Measurements from ENCODE around the gene NOC4L.
A peak's percentile ranks its signal among the peaks of the same experiment; 100 is the strongest.
"Not testable (repeated sequence)": the region's sequence is repeated elsewhere in the genome, so short reads cannot be mapped to it uniquely, and the experiment has no call there.

Gene NOC4L

DNA sequence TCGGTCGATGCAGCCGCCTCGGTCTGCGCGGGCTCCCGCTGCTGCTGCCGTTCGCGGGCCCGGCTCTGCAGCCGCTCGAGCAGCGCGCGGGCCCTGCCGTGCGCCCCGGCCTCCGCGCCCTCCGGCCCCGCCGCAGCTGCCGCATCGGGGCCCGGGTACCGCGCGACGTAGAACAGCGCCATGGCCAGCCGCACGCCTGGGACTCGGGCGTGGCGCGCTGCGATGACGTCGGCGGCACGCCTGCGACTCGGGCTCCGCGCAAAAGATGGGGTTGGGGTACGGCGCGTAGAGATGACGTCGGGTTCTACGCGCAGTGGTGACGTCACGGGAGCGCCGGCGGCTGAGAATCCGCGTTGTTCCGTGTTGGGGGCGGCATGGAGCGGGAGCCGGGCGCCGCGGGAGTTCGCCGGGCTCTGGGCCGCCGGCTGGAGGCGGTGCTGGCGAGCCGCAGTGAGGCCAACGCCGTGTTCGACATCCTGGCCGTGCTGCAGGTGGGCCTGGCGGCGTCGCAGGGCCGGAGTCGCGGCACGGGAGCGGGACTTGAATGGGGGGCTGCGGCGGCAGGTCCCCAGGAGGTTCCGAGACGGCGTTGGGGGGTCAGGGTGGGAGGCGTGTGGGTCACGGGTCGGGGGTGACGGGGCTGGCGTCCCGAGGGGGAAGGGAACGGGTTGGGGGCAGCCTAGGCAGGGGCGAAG is at the start of gene NOC4L, which contains the start of gene DDX51:
TSS of gene NOC4L (plus strand) at position 343 of the 695 bp plus-strand sequence. CDS start at position 375, 32 bp downstream.
TSS of gene DDX51 (minus strand) at position 205 of the 695 bp plus-strand sequence. CDS start at position 182, 23 bp downstream.
- peak; percentile 99 for DNase-seq (ENCODE audit: low spot score)

- DNase-seq (ENCODE audit: low spot score), result no peak
Observed at GRCh38 chr12:132095520-132096409, 48.5 kb upstream of the NOC4L start.

GRCh38 chr12:132099739-132100138 is 44.5 kb upstream of the NOC4L start:
- no peak for DNase-seq (ENCODE audit: low spot score)

GRCh38 chr12:132100306-132101065 is 43.8 kb upstream of the NOC4L start:
- DNase-seq (ENCODE audit: low spot score), result no peak

- no peak for DNase-seq (ENCODE audit: low spot score)
Observed at GRCh38 chr12:132102297-132102696, 42.0 kb upstream of the NOC4L start.

DNA sequence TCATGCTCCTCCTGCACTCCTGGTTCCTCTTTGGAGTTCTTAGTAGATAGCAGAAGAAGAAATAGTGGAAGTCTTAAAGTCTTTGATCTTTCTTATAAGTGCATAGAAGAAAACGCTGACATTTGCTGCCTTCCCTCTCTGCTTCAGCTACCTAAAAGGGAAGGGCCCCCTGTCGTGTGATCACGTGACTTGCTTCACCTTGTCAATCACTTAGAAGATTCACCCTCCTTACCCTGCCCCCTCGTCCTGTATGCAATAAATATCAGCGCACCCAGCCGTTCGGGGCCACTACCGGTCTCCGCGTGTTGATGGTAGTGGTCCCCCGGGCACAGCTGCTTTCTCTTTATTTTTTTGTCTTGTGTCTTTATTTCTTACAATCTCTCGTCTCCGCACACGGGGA is 41.2 kb upstream of the NOC4L start:
- DNase-seq (ENCODE audit: low spot score), result not testable (repeated sequence)

- DNase-seq (ENCODE audit: low spot score), result no peak
Observed at GRCh38 chr12:132103542-132104308, 40.5 kb upstream of the NOC4L start.

GRCh38 chr12:132105467-132105866 is 38.8 kb upstream of the NOC4L start:
- no peak for DNase-seq (ENCODE audit: low spot score)

- no peak for DNase-seq (ENCODE audit: low spot score)
Observed at GRCh38 chr12:132106921-132107320, 37.3 kb upstream of the NOC4L start.

- DNase-seq (ENCODE audit: low spot score), result no peak
Observed at GRCh38 chr12:132108211-132108832, 35.9 kb upstream of the NOC4L start.

- DNase-seq (ENCODE audit: low spot score), result no peak
Observed at GRCh38 chr12:132109741-132110140, 34.5 kb upstream of the NOC4L start.

DNA sequence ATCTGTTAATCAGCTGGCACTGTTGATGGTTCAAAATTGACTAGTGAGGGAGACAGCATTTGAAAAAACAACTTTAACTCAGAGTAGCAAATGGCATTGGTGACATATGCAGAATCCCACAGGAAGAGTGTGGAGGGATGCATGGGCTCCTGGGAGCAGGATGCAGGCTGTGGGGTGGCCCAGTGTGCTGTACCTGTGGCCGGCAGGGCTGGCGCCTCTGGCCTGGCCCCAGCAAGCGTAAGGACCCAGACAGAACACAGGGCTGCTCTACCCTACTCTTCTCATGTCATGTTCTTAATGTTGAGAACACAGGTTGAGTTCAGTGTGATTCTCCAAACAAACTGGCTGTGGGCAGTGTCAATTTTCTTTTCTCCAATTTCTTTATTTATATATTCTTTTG is 33.6 kb upstream of the NOC4L start:
- DNase-seq (ENCODE audit: low spot score), result no peak

DNA sequence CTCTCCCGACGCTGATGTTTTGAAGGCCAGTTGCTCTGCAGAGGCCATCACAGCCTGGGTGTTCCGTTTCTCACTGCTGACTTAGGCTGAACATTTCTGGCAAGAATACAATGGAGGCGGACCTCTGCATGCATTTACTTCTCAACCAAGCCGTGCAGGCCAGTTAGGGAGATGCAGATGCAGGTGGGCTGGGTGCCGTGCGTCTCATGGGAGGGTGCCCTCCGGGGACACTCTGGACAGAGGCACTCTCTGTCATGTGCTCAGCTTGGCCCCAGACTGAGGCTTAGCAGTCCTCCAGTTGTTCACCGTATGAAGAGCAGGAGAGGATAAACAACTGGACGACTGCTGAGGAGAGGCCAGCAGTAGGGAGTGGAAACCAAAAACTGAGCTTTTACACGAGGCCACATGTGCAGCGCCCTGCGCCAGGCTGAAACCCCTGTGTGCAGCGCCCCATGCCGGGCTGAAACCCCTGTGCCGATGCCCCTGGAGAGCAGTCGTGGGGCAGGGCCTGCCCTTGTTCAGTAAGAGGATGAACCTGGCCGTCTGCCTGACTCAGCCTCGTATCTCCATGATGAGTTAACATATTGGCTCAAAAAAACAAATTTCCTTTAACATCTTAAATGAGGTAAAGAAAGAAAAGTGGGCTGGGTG is 32.5 kb upstream of the NOC4L start:
- DNase-seq (ENCODE audit: low spot score), result no peak

- DNase-seq (ENCODE audit: low spot score), result no peak
Observed at GRCh38 chr12:132114667-132115066, 29.6 kb upstream of the NOC4L start.

DNA sequence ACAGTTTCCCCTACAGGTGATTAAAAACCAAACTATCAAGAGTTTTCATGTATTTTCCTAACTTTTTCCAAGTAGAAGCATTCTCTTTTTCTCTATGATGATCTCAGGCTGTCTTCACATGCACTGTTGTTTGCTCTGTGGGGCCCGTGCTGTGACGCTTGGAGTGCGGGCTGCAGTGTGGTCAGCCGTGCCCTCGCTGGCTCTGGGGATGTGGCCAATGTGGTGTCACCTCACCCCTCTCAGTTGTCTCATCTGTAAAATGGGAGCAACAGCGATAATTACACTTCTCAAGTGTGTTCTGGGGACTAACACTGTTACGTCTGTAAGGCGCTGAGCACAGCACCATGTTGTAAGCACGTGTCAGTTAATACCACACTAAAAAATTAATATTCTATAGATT is 28.8 kb upstream of the NOC4L start:
- no peak for DNase-seq (ENCODE audit: low spot score)

DNA sequence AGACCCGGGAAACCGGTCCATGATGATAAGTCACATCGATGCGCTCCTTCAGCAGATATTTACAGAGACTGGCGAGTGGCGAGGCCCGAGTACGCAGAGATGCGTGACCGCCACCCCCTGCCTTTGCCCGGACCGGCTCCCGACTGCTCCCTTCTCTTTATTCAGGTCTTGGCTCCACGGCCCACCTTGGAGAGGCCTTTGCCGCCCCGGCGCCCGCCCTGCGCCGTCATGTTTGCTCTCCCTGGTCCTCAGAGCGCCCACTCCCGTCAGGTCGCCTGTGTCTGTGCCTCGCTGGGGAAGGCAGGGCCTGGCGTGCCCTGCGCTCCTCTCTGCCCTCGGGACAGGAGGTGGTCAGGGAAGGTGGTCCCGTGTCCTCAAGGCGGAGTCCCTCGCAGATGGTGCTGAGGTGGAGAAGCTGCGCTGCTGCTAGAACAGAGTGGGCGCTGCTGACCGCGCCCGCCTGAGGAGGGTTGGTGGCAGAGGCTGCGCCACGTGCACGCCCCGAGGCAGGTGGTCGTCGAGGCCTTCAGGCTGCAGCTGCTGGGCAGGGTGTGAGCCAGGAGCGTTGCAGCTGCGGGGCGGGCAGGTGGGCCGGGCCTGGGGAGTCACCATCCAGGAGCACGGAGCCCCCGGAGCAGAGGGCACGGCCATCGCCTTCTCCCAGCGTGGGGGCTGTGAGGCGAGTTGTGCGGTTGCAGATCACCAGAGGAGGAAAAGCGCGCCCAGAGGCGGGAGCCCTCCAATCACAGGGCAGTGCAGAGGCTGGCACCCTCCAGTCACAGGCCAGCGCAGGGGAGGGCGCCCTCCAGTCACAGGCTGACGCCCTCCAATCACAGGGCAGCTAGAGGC is 27.3 kb upstream of the NOC4L start:
- DNase-seq (ENCODE audit: low spot score), result no peak

DNA sequence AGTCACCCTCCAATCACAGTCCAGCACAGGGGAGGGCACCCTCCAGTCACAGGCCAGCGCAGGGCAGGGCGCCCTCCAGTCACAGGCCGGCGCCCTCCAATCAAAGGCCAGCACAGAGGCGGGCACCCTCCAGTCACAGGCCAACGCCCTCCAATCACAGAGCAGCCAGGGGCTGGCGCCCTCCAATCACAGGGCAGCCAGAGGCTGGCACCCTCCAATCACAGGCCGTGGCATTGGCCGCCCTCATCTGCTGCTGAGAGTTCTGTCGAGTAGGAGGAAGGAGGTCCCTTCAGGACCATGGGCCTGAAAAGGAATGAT is 26.7 kb upstream of the NOC4L start:
- no peak for DNase-seq (ENCODE audit: low spot score)

DNA sequence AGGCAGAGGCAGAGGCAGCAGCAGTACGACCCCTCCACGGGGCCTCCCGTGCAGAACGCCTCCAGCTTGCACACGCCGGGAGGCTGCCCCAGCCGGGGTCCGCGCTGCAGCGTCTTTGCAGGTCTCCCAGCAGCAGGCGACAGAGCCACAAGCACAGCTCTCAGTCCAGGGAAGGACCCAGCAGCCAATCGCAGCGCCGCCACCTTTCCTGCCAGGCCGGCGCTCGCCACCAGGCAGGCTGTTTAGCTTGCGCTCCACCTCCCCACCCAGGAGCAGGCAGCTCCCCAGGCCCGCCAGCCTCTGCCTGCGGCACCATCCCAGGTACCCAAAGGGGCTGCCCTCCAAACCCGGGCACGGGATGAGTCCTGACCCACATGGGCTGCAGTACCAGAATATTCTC is 25.4 kb upstream of the NOC4L start:
- no peak for DNase-seq (ENCODE audit: low spot score)

GRCh38 chr12:132121283-132121682 is 23.0 kb upstream of the NOC4L start:
- no peak for DNase-seq (ENCODE audit: low spot score)

Data from AG20443 (cell line).